GM23248 (cell line): ENCODE measurements around the gene WIPI1. TPM values are rescaled to one million over a fixed set of nuclear protein-coding genes. Genes with fewer than 3 reads are reported as not detected.
A peak's percentile ranks its signal among the peaks of the same experiment; 100 is the strongest.

Experiments
- DNase-seq: peaks from one replicate; pipeline ENCODE4 v3.0.0-alpha.2; 2015
- H2AFZ ChIP-seq: fragments of 200-600 bp; sonication (generic); 2 replicates; pipeline ENCODE4 v1.6.1; 2016; ENCODE audit warnings: antibody characterized with exemption
- H3F3A ChIP-seq: fragments of 200-600 bp; sonication (generic); 2 replicates; pipeline ENCODE4 v1.6.1; 2016; ENCODE audit warnings: mild to moderate bottlenecking, antibody characterized with exemption, mixed run types; ENCODE audit not compliant: insufficient read depth
- H3K27ac ChIP-seq: fragments of 200-600 bp; sonication (generic); 2 replicates; pipeline ENCODE4 v1.5.1; 2016; ENCODE audit warnings: mild to moderate bottlenecking
- H3K27me3 ChIP-seq: fragments of 200-600 bp; sonication (generic); replicated peaks from 2 replicates; pipeline ENCODE4 v1.6.1; 2016; ENCODE audit warnings: mild to moderate bottlenecking; ENCODE audit not compliant: insufficient read depth
- H3K36me3 ChIP-seq: fragments of 200-600 bp; sonication (generic); 2 replicates; pipeline ENCODE4 v1.6.1; 2016; ENCODE audit warnings: low read depth, mild to moderate bottlenecking
- H3K4me1 ChIP-seq: fragments of 200-600 bp; sonication (generic); 2 replicates; pipeline ENCODE4 v1.6.1; 2016; ENCODE audit warnings: mild to moderate bottlenecking; ENCODE audit not compliant: insufficient read depth
- H3K4me2 ChIP-seq: fragments of 200-600 bp; sonication (generic); one replicate; pipeline ENCODE4 v1.6.1; 2016; ENCODE audit warnings: mild to moderate bottlenecking; ENCODE audit not compliant: unreplicated experiment
- H3K4me3 ChIP-seq: fragments of 200-600 bp; sonication (generic); 2 replicates; pipeline ENCODE4 v1.5.1; 2016; ENCODE audit warnings: mild to moderate bottlenecking
- H3K79me2 ChIP-seq: fragments of 200-600 bp; sonication (generic); 2 replicates; pipeline ENCODE4 v1.6.1; 2016; ENCODE audit warnings: mild to moderate bottlenecking; ENCODE audit not compliant: insufficient read depth
- H3K9ac ChIP-seq: fragments of 200-600 bp; sonication (generic); 2 replicates; pipeline ENCODE4 v1.6.1; 2016; ENCODE audit warnings: mild to moderate bottlenecking
- H3K9me2 ChIP-seq: fragments of 200-600 bp; sonication (generic); 2 replicates; pipeline ENCODE4 v1.6.1; 2016; ENCODE audit warnings: mixed run types, mild to moderate bottlenecking, moderate library complexity; ENCODE audit not compliant: insufficient read depth
- H3K9me3 ChIP-seq: fragments of 200-600 bp; sonication (generic); one replicate; pipeline ENCODE4 v1.6.1; 2017; ENCODE audit warnings: low read depth
- H4K20me1 ChIP-seq: fragments of 200-600 bp; sonication (generic); 2 replicates; pipeline ENCODE4 v1.6.0; 2016; ENCODE audit not compliant: insufficient read depth
- EZH2 ChIP-seq: fragments of 200-600 bp; sonication (generic); IDR thresholded peaks from 2 replicates; pipeline ENCODE4 v1.6.1; 2018; ENCODE audit warnings: antibody characterized with exemption, mild to moderate bottlenecking; ENCODE audit not compliant: insufficient read depth, poor library complexity, severe bottlenecking
- EZH2phosphoT487 ChIP-seq: fragments of 200-600 bp; sonication (generic); IDR thresholded peaks from 2 replicates; pipeline ENCODE4 v1.6.1; 2018; ENCODE audit warnings: antibody characterized with exemption, moderate library complexity, mild to moderate bottlenecking, low read depth; ENCODE audit not compliant: insufficient read depth
- WGBS, 2 experiments: methylation state at CpG; one replicate each; pipeline ENCODE4 v1.1.6; 2015 to 2017; ENCODE audit warnings: low lambda C conversion rate in 2 of 2, low coverage in 1 of 2; ENCODE audit errors: missing lambda C conversion rate in 2 of 2; 5-methylcytosine and 5-hydroxymethylcytosine counted together
- in situ Hi-C: fragments of 300-500 bp; cut with MboI; formaldehyde crosslinking; loops from 2 replicates; pipeline ENCODE4 v1.15.0; 2020
- polyA plus RNA-seq: library from polyadenylated mRNA; unstranded; fragments of >200 nt; fragmentation: Nextera tagmentation; extraction: Ambion mirVana; gene quantifications from 2 replicates; pipeline ENCODE4 v1.2.1, GENCODE V29; 2016
- total RNA-seq: library from RNA; depleted of rRNA; stranded (reverse); fragments of >200 nt; shearing (Covaris generic); gene quantifications from 2 replicates; pipeline ENCODE4 v1.2.3, GENCODE V29; 2014

The WIPI1 gene
- total and polyA plus RNA-seq, 2 experiments from 2014 or later = 82.0 to 99.1 TPM

DNA sequence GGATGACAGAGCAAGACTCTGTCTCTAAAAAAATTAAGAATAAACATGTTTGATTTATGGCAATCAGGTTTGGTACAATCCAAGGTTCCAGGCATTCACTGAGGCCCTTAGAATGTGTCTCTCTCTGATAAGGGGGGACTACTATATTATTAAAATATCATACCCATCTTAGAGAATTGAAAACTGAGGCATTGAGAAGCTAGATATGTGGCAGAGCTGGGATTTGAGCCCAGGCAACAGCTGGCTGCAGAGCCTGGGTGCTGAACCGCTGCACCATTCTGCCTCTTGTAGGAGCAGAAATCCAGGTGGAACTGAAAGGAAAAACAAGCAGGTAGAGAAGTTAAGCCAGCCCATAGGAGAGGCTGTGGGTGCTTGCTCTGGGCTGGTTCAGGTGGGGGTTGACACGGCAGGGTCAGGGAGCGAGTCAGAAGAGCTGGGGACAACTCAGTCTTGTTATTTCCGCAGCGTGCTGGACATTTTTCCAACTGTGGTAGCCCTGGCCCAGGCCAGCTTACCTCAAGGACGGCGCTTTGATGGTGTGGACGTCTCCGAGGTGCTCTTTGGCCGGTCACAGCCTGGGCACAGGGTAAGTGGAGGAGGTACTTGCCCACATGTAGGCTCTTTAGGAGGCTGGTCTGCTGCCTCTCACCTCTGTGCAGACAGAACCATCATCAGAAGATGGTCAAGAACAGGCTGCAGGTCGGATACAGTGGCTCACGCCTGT is 62.5 kb downstream of the WIPI1 start:
- H3K9me3 ChIP-seq = no peaks in the 10 kb centered on the region
- no peak overlapping the region for H2AFZ ChIP-seq
- peaks cover 20% of the 10 kb centered on the region for H3K4me1 ChIP-seq
- peaks cover 16% of the 10 kb centered on the region for H3F3A ChIP-seq
- H3K9me2 ChIP-seq = no peaks in the 10 kb centered on the region
- WGBS, 2 experiments = 89 to 93% methylated on average over 12 of the region's 12 CpGs
- no peaks in the 10 kb centered on the region for H4K20me1 ChIP-seq
- no peak overlapping the region for H3K4me2 ChIP-seq
- DNase-seq = no peak
- H3K27me3 ChIP-seq = no peaks in the 10 kb centered on the region
- in situ Hi-C loops = loop anchor here (10.0 kb wide), 1 partner anchor 130 kb away; no protein-coding TSS in a partner anchor
- H3K9ac ChIP-seq = no peak overlapping the region
- no peaks in the 10 kb centered on the region for H3K79me2 ChIP-seq
- TF ChIP-seq EZH2phosphoT487 = no peak
- TF ChIP-seq EZH2 = no peak
- no peak overlapping the region for H3K27ac ChIP-seq
- H3K4me3 ChIP-seq = no peak overlapping the region
- no peaks in the 10 kb centered on the region for H3K36me3 ChIP-seq

DNA sequence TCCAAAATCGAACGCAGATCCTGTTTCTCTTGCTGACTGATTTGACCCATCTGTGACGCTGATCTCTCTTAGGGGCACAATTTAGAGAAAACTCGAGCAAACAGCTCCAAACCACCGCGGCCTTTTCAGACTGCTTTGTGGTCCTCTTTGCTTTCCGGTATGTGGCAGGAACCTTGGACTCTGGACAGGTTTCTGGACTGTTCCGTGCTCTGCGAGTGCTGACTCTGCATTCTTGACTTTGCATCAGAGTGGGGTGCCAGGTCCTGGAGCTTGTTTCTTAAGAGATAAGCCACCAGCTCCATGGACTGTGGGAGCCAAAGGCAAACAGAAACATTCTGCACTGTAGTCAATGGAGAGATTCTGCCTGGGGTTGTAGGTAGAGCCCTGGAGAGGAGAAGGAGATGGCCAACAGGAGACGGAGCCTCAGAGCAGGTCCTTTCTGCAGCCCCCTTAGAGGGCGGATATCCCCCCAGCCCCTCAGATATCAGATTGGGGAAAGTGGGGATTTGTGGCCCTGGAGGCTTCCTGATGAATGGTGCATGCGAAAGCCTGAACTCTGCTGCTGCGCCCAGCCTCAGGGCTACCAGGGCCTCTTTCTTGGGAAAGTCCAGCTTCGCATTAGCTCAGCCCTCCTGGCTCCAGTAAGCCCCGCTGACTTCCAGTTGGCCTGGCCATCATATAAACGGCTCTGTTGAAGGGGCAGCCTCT is 65.6 kb downstream of the WIPI1 start:
- 60 to 67% methylated on average over 16 of the region's 16 CpGs for WGBS, 2 experiments
- no peak overlapping the region; the same call in 1 of the 2 replicates for H3K9ac ChIP-seq
- no peaks in the 10 kb centered on the region for H3K9me3 ChIP-seq
- H3K4me1 ChIP-seq = peaks cover 6% of the 10 kb centered on the region; the same call in 1 of the 2 replicates
- H2AFZ ChIP-seq = peak overlapping the region; percentile 76
- no peak overlapping the region for H3K27ac ChIP-seq
- in situ Hi-C loops = loop anchor here (10.0 kb wide), 1 partner anchor 127 kb away; no protein-coding TSS in a partner anchor
- H3K9me2 ChIP-seq = no peaks in the 10 kb centered on the region
- no peak for TF ChIP-seq EZH2phosphoT487
- no peak for TF ChIP-seq EZH2
- H4K20me1 ChIP-seq = no peaks in the 10 kb centered on the region
- H3K79me2 ChIP-seq = no peaks in the 10 kb centered on the region
- H3F3A ChIP-seq = no peaks in the 10 kb centered on the region
- peak overlapping the region; percentile 42 for H3K4me2 ChIP-seq
- H3K4me3 ChIP-seq = no peak overlapping the region
- no peaks in the 10 kb centered on the region for H3K27me3 ChIP-seq
- H3K36me3 ChIP-seq = no peaks in the 10 kb centered on the region
- DNase-seq = peak; percentile 38

- Histone ChIP-seq H3K9me2 (no peaks in the 10 kb centered on the region), H3K36me3 (no peaks in the 10 kb centered on the region), H3K79me2 (no peaks in the 10 kb centered on the region), H2AFZ (peak overlapping the region; percentile 76), H3F3A (no peaks in the 10 kb centered on the region), H3K9ac (no peak overlapping the region; the same call in 1 of the 2 replicates), H3K4me1 (peaks cover 6% of the 10 kb centered on the region; the same call in 1 of the 2 replicates), H3K27me3 (no peaks in the 10 kb centered on the region), H3K27ac (no peak overlapping the region), H3K4me3 (no peak overlapping the region), H4K20me1 (no peaks in the 10 kb centered on the region), H3K4me2 (peak overlapping the region; percentile 42), H3K9me3 (no peaks in the 10 kb centered on the region)
- TF ChIP-seq EZH2phosphoT487 (no peak), EZH2 (no peak)
- DNase-seq = peak; percentile 44
- in situ Hi-C loops = loop anchor here (10.0 kb wide), 1 partner anchor 126 kb away; no protein-coding TSS in a partner anchor
- WGBS, 2 experiments = 59 to 64% methylated on average over 11 of the region's 11 CpGs
Observed at GRCh38 chr17:68390888-68391545, 66.3 kb downstream of the WIPI1 start.

GRCh38 chr17:68389041-68389440 is 68.3 kb downstream of the WIPI1 start:
- in situ Hi-C loops = no loop called here
- 83 to 88% methylated on average over 7 of the region's 7 CpGs for WGBS, 2 experiments

More at GRCh38 chr17:68389041-68389440, 68.3 kb downstream of the WIPI1 start:
- Histone ChIP-seq H3K4me2 (no peak overlapping the region), H4K20me1 (no peaks in the 10 kb centered on the region), H3K9me2 (no peaks in the 10 kb centered on the region), H2AFZ (no peak overlapping the region), H3K9ac (no peak overlapping the region), H3K4me1 (peaks cover 19% of the 10 kb centered on the region), H3K79me2 (no peaks in the 10 kb centered on the region), H3K9me3 (no peaks in the 10 kb centered on the region), H3K27ac (no peak overlapping the region), H3K36me3 (no peaks in the 10 kb centered on the region), H3K4me3 (no peak overlapping the region), H3F3A (peaks cover 12% of the 10 kb centered on the region), H3K27me3 (no peaks in the 10 kb centered on the region)
- DNase-seq = no peak
- TF ChIP-seq EZH2phosphoT487 (no peak), EZH2 (no peak)
